HepG2 (cell line): Measurements from ENCODE around the gene M1AP. TPM values are rescaled to one million over a fixed set of nuclear protein-coding genes. Genes with fewer than 3 reads are reported as not detected.

Experiments used
- ATF7-NPFF ChIP-seq: sonication (generic); formaldehyde crosslinking; IDR thresholded peaks from 2 replicates; pipeline ENCODE4 v1.8.1; 2023; ENCODE audit warnings: mild to moderate bottlenecking, low read depth, missing genetic modification reagents, moderate library complexity
- CREM ChIP-seq, 2 experiments: sonication (generic) in 1 of 2; formaldehyde crosslinking in 1 of 2; IDR thresholded peaks; 2 replicates each; pipeline versions ENCODE4 v1.4.0 to v1.6.1; 2016 to 2020; ENCODE audit warnings: antibody characterized with exemption in 1 of 2, mild to moderate bottlenecking in 1 of 2, missing genetic modification reagents in 1 of 2
- FOXA3 ChIP-seq: IDR thresholded peaks from 2 replicates; pipeline ENCODE4 v1.6.1; 2016; ENCODE audit warnings: missing genetic modification reagents, missing compliant biosample characterization
- HES4 ChIP-seq: sonication (generic); formaldehyde crosslinking; IDR thresholded peaks from 2 replicates; pipeline ENCODE4 v1.9.0; 2021; ENCODE audit warnings: mild to moderate bottlenecking, missing genetic modification reagents, borderline replicate concordance
- HOXA5 ChIP-seq: sonication (generic); formaldehyde crosslinking; IDR thresholded peaks from 2 replicates; pipeline ENCODE4 v1.4.0; 2020; ENCODE audit warnings: missing genetic modification reagents
- JUN ChIP-seq: sonication (generic); formaldehyde crosslinking; IDR thresholded peaks from 2 replicates; pipeline ENCODE4 v1.4.0; 2020; ENCODE audit warnings: mild to moderate bottlenecking, missing genetic modification reagents
- MEIS1 ChIP-seq: sonication (generic); formaldehyde crosslinking; IDR thresholded peaks from 2 replicates; pipeline ENCODE4 v1.9.0; 2021; ENCODE audit warnings: mild to moderate bottlenecking, missing genetic modification reagents, moderate library complexity, borderline replicate concordance
- NCOA5 ChIP-seq: sonication (generic); formaldehyde crosslinking; IDR thresholded peaks from 2 replicates; pipeline ENCODE4 v1.4.0; 2020; ENCODE audit warnings: missing genetic modification reagents
- NR2F2 ChIP-seq: IDR thresholded peaks from 2 replicates; pipeline ENCODE4 v1.6.1; 2012; ENCODE audit warnings: low read depth, inconsistent platforms, borderline replicate concordance
- RNF2 ChIP-seq: fragments of 450-650 bp; conservative IDR thresholded peaks from 2 replicates; pipeline ENCODE4 v1.6.1; 2016; ENCODE audit warnings: low read depth
- SAP130 ChIP-seq: IDR thresholded peaks from 2 replicates; pipeline ENCODE4 v1.6.1; 2016; ENCODE audit warnings: low read depth
- ZFP1 ChIP-seq: IDR thresholded peaks from 2 replicates; pipeline ENCODE4 v1.6.1; 2016
- ZNF136 ChIP-seq: sonication (generic); formaldehyde crosslinking; IDR thresholded peaks from 2 replicates; pipeline ENCODE4 v1.8.1; 2022; ENCODE audit warnings: low read depth, mild to moderate bottlenecking, moderate library complexity, missing genetic modification reagents
- ZNF232 ChIP-seq: sonication (generic); formaldehyde crosslinking; IDR thresholded peaks from 2 replicates; pipeline ENCODE4 v1.4.0; 2020; ENCODE audit warnings: missing genetic modification reagents, borderline replicate concordance
- ZNF317 ChIP-seq: sonication (generic); formaldehyde crosslinking; IDR thresholded peaks from 2 replicates; pipeline ENCODE4 v1.5.0; 2020; ENCODE audit warnings: mild to moderate bottlenecking, missing genetic modification reagents
- ZNF703 ChIP-seq: sonication (generic); formaldehyde crosslinking; IDR thresholded peaks from 2 replicates; pipeline ENCODE4 v1.5.1; 2020; ENCODE audit warnings: missing genetic modification reagents, mild to moderate bottlenecking, moderate library complexity, borderline replicate concordance
- ZSCAN29 ChIP-seq: sonication (generic); formaldehyde crosslinking; conservative IDR thresholded peaks from 2 replicates; pipeline ENCODE4 v1.4.0; 2020; ENCODE audit warnings: mild to moderate bottlenecking, missing genetic modification reagents
- ZSCAN30 ChIP-seq: sonication (generic); formaldehyde crosslinking; IDR thresholded peaks from 2 replicates; pipeline ENCODE4 v1.5.0; 2020; ENCODE audit warnings: mild to moderate bottlenecking, missing genetic modification reagents
- polyA plus RNA-seq, 8 experiments: library from polyadenylated mRNA; depleted of rRNA in 3 of 8; stranded (reverse) in 7 of 8; unstranded in 1 of 8; fragments of >200 nt; fragmentation: Illumina TruSeq in 4 of 8; extraction: Trizol in 4 of 8; gene quantifications; 2 replicates each; pipeline versions ENCODE4 v1.2.1 to v1.2.3, GENCODE V29; 2011 to 2016; ENCODE audit warnings: low read depth in 4 of 8, missing spikeins in 1 of 8, mixed read lengths in 1 of 8; ENCODE audit not compliant: insufficient read depth in 1 of 8
- total RNA-seq, 5 experiments: library from RNA; depleted of rRNA; stranded (reverse); fragments of >200 nt; fragmentation: Illumina TruSeq; extraction: Trizol; gene quantifications; 2 replicates each; pipeline ENCODE4 v1.2.3, GENCODE V29; 2016; ENCODE audit warnings: low read depth in 1 of 5
- TF ChIP-seq, protein P1 (sequence below): sonication (generic); formaldehyde crosslinking; IDR thresholded peaks from 2 replicates; pipeline ENCODE4 v1.9.0; 2021; ENCODE audit warnings: missing genetic modification reagents, borderline replicate concordance
- TF ChIP-seq, protein P2 (sequence below): sonication (generic); formaldehyde crosslinking; IDR thresholded peaks from 2 replicates; pipeline ENCODE4 v1.4.0; 2020; ENCODE audit warnings: missing genetic modification reagents
- TF ChIP-seq, protein P3 (sequence below): IDR thresholded peaks from 2 replicates; pipeline ENCODE4 v1.4.0; 2020; ENCODE audit warnings: mild to moderate bottlenecking, missing genetic modification reagents
- TF ChIP-seq, protein P4 (sequence below): sonication (generic); formaldehyde crosslinking; IDR thresholded peaks from 2 replicates; pipeline ENCODE4 v1.8.1; 2023; ENCODE audit warnings: mild to moderate bottlenecking, missing genetic modification reagents

M1AP gene
- total and polyA plus RNA-seq, 2 of the 13 experiments (the other 11 are each of a cell fraction or from before 2014, with no cell fraction given), result not detected

DNA sequence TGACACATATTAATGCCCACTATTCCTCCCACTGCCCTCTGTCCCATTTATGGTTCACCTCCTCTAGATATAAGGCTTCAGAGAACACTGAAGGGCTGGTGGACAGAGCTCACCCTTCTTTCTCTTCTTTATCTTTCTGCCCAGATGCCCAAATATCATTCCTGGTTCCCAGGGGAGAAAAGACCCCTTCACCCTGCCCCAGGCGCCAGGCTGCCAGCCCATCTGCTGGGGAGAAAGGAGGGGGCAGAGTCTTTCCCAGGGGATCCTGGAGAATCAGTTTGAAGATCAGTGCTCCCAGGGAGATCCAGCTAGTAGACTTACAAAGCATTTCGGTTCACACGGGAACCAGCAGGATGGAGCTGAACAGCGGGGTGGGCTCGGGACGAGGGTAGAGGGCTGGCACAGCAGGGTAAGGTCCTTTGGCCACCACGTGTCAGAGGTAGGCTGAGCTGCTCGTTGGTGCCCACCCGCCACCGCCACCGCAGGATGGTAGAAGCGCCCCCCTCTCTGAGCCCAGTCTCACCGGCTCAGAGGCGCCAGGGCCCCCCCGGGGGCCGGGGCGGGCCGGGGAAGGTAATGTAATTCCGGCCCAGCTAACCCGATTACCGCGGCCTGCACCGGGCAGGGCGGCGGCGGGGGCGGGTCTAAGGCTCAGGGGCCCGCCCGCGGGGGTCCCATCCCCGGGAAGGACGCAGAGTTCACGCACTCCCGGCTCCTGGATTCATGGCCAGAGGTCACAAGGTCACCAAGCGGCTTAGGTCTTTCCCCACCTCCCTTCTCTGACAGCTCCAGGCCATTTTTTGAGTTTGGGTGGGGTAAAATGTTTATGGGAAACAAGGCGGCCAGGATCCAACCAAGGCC is 135.2 kb downstream of the M1AP start (continued):
- TF ChIP-seq, protein P1, sequence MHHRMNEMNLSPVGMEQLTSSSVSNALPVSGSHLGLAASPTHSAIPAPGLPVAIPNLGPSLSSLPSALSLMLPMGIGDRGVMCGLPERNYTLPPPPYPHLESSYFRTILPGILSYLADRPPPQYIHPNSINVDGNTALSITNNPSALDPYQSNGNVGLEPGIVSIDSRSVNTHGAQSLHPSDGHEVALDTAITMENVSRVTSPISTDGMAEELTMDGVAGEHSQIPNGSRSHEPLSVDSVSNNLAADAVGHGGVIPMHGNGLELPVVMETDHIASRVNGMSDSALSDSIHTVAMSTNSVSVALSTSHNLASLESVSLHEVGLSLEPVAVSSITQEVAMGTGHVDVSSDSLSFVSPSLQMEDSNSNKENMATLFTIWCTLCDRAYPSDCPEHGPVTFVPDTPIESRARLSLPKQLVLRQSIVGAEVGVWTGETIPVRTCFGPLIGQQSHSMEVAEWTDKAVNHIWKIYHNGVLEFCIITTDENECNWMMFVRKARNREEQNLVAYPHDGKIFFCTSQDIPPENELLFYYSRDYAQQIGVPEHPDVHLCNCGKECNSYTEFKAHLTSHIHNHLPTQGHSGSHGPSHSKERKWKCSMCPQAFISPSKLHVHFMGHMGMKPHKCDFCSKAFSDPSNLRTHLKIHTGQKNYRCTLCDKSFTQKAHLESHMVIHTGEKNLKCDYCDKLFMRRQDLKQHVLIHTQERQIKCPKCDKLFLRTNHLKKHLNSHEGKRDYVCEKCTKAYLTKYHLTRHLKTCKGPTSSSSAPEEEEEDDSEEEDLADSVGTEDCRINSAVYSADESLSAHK (CRISPR knock-in tag), result no peak
- TF ChIP-seq ZNF232, result no peak
- no peak for TF ChIP-seq ATF7-NPFF (CRISPR knock-in tag)
- TF ChIP-seq ZNF703 (CRISPR knock-in tag), result no peak
- TF ChIP-seq ZSCAN30 (CRISPR knock-in tag), result no peak
- no peak for TF ChIP-seq FOXA3 (CRISPR knock-in tag)
- TF ChIP-seq, protein P2, sequence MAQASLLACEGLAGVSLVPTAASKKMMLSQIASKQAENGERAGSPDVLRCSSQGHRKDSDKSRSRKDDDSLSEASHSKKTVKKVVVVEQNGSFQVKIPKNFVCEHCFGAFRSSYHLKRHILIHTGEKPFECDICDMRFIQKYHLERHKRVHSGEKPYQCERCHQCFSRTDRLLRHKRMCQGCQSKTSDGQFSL (CRISPR knock-in tag), result no peak
- no peak for TF ChIP-seq JUN (CRISPR knock-in tag)
- no peak for TF ChIP-seq ZFP1 (CRISPR knock-in tag)
- TF ChIP-seq ZSCAN29 (CRISPR knock-in tag), result no peak
- TF ChIP-seq HOXA5 (CRISPR knock-in tag), result no peak
- TF ChIP-seq, protein P3, sequence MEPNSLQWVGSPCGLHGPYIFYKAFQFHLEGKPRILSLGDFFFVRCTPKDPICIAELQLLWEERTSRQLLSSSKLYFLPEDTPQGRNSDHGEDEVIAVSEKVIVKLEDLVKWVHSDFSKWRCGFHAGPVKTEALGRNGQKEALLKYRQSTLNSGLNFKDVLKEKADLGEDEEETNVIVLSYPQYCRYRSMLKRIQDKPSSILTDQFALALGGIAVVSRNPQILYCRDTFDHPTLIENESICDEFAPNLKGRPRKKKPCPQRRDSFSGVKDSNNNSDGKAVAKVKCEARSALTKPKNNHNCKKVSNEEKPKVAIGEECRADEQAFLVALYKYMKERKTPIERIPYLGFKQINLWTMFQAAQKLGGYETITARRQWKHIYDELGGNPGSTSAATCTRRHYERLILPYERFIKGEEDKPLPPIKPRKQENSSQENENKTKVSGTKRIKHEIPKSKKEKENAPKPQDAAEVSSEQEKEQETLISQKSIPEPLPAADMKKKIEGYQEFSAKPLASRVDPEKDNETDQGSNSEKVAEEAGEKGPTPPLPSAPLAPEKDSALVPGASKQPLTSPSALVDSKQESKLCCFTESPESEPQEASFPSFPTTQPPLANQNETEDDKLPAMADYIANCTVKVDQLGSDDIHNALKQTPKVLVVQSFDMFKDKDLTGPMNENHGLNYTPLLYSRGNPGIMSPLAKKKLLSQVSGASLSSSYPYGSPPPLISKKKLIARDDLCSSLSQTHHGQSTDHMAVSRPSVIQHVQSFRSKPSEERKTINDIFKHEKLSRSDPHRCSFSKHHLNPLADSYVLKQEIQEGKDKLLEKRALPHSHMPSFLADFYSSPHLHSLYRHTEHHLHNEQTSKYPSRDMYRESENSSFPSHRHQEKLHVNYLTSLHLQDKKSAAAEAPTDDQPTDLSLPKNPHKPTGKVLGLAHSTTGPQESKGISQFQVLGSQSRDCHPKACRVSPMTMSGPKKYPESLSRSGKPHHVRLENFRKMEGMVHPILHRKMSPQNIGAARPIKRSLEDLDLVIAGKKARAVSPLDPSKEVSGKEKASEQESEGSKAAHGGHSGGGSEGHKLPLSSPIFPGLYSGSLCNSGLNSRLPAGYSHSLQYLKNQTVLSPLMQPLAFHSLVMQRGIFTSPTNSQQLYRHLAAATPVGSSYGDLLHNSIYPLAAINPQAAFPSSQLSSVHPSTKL (CRISPR knock-in tag), result peak; percentile 45; the same call in 1 of the 2 replicates
- no peak for TF ChIP-seq NCOA5 (CRISPR knock-in tag)
- TF ChIP-seq NR2F2, result peak; percentile 54; the same call in 1 of the 2 replicates
- TF ChIP-seq ZNF136 (CRISPR knock-in tag), result no peak
- no peak; the same call in 1 of the 2 replicates for TF ChIP-seq HES4
- TF ChIP-seq, protein P4, sequence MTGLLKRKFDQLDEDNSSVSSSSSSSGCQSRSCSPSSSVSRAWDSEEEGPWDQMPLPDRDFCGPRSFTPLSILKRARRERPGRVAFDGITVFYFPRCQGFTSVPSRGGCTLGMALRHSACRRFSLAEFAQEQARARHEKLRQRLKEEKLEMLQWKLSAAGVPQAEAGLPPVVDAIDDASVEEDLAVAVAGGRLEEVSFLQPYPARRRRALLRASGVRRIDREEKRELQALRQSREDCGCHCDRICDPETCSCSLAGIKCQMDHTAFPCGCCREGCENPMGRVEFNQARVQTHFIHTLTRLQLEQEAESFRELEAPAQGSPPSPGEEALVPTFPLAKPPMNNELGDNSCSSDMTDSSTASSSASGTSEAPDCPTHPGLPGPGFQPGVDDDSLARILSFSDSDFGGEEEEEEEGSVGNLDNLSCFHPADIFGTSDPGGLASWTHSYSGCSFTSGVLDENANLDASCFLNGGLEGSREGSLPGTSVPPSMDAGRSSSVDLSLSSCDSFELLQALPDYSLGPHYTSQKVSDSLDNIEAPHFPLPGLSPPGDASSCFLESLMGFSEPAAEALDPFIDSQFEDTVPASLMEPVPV (CRISPR knock-in tag), result peak; percentile 60; the same call in 1 of the 2 replicates
- TF ChIP-seq CREM (IDR thresholded peaks at IDR 0.05), result no peak
- TF ChIP-seq CREM (CRISPR knock-in tag; IDR thresholded peaks at IDR 0.05), result no peak
- no peak for TF ChIP-seq RNF2
- TF ChIP-seq MEIS1 (CRISPR knock-in tag), result no peak
- TF ChIP-seq ZNF317 (CRISPR knock-in tag), result no peak
- TF ChIP-seq SAP130 (CRISPR knock-in tag), result peak; percentile 23
